ENCODE data around the gene PLGRKT. TPM values are rescaled to one million over a fixed set of nuclear protein-coding genes. Genes with fewer than 3 reads are reported as not detected.
"Not testable (repeated sequence)": the region's sequence is repeated elsewhere in the genome, so short reads cannot be mapped to it uniquely, and the experiment has no call there.

The PLGRKT gene
- polyA plus RNA-seq, 1 donor: 28.5 TPM

DNA sequence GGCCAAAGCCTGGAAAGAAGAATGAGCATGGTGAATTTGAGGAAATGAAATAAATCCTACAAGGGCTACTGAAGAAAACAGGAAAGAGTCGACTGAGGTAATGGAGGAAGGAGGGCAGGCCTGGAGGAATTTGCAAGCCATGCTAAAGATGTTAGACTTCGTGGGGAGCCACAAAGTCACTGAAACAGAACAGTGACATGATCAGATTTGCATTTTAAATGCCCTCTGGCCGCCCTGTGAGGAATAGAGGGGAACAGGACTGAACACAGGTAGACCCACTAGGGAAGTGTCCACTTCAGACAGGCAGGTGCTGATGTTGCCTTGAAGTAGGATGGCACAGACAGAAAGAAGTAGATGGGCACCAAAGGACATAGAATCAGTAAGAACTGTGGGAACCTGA lies 55.2 kb downstream of the PLGRKT start:
- no peak for DNase-seq (ENCODE audit: low read depth)

DNA sequence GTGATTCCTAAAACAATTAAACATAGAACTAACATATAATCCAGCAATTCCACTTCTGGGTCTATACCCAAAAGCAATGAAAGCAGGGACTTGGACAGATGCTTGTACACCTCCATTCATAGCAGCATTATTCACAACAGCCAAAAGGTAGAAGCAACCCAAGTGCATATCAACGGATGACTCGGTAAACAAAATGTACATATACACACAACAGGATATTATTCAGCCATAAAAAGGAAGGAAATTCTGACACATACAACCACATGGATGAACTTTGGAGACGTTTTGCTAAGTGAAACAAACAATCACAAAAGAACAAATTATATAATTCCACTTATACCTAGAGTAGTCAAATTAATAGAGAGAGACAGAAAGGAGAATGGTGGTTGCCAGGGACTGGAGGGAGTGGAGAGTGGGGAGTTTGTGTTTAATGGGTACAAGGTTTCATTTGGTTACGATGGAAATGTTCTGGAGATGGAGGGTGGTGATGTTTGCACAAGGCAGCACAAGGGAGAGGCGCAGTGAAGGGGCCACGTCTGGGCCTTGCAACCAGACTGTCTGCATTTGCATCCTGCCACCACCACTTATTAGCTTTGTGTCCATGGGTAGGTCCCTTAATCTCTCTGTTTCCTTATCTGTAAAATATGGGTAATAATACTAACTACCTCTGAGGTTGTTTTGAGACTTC lies 61.8 kb downstream of the PLGRKT start:
- no peak for DNase-seq (ENCODE audit: low read depth)

DNA sequence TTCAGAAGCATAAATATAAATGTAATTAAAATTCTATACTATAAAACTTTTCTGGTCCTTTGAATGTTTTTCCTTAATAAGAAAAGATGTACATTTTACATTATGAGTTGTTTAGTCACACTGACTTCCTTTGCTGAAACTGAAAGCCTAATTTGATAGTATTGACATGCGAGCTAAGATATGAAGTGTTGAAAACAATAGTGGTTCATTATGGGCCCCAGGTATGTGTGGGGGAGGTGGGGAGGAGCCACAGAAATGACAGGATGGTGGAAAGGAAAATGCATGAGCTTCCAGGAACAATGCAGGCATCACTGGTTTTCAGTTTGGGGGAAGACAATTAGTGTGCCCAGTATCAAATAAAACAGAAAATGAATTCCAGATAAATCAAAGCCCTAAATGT lies 62.6 kb downstream of the PLGRKT start:
- no peak for DNase-seq (ENCODE audit: low read depth)

DNA sequence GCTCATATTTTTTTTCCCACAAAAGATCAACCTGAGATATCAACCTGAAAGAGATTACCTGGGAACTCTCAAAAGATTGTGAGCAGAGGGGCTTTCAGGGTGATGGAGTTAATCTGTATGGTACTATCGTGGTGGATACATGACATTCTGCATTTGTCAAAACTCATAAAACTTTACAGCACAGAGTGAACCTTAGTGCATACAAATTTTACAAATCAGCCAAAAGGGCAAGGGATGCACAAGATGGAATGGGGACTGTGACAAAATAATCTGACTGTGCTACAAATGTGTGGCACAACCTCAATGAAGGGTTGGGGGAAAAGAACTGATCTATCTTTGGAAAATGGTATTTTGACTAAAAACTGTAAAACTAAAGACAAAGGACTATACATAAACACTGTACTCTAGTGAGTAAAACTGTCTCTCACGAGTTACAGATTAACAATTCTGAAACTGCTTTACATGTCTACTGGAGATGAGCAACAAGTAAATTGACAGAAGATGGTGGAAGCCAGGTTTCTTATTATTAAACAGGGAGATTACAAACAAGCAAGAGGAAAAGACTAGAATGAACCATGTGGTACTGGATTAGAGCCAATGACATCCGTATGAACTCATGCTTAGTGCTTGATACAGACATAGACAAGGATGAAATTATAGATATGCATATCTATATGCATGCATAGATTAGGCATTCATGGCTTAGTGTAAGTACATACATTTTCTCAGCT lies 73.3 kb downstream of the PLGRKT start:
- DNase-seq (ENCODE audit: low read depth): no peak

DNA sequence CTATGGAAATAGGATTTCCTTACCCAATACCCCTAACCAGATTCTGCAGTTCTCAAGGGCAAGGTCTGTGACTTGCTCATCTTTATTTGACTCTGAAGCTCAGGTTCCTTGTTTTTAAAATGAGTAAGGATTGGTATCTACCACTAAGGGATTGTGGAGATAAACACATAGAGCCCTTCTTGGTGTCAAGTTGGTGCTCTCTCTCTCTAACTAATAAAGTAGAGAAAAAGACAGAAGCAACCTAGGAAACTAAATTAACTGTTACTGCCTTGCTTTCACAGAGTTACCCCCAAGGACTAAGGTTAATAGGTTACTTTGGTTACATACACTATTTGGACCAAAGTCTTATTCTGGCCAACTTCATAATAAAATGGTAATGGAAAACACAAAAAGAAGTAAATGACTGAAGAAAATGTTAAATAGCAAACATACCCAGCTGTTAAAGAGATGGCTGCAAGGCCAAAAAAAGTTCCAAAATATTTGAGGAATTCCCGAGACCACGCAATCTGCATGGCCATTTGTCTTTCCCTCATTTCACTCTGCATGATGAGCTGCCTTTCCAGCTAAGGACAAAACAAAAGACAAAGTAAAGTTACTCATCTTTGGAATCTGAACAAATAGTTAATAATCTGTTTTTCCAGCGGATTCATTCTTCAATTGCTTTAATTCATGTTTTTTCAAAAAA lies 76.3 kb downstream of the PLGRKT start:
- DNase-seq (ENCODE audit: low read depth): peak; percentile 9

DNA sequence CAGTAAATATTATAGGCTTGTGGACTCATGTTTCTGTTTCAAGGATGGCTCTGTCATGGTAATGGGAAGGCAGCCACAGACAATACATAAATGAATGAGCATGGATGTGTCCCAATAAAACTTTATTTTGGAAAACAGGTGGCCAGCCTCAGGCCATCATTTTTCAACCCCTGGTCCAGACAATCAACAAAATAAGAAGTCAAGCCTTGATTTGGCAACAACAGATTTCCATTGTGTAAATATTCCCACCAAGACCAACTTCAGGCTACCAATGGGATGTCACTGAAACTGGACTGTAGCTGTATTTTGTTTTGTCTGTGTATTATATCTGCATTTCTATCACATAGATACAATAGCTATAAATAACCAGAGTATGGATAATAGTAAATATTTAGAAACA lies 77.4 kb downstream of the PLGRKT start:
- no peak for DNase-seq (ENCODE audit: low read depth)

DNA sequence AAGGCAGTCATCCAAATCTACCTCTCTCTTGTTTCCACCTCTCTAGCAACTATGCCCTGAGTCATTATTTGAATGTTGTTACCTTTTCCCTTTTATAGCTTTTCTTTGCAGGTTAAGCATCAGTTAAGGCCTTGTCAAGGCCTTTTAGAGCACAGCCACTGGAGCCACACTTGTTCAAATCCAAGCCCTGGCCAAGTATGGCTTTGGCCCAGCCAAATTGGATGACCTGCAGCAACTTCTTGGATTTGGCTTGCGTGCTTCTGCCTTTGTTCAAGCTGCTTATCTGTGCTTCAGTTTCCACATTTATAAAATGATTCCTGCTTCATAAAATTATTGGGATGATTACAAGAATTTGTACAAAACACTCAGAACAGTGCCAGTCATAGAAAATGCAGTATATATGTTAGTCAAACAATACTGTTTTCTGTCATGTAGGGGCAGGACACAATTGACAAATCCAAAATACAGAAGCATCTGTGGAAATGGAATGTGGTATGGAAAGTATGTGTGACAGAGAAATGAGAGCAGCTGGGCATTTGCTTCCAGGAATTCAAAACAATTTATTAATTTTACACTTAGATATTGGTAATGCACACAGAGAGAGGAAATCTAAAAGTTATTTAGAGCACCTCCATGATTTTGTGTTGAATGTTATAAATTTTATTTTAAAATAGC lies 80.2 kb downstream of the PLGRKT start:
- DNase-seq (ENCODE audit: low read depth): no peak

DNA sequence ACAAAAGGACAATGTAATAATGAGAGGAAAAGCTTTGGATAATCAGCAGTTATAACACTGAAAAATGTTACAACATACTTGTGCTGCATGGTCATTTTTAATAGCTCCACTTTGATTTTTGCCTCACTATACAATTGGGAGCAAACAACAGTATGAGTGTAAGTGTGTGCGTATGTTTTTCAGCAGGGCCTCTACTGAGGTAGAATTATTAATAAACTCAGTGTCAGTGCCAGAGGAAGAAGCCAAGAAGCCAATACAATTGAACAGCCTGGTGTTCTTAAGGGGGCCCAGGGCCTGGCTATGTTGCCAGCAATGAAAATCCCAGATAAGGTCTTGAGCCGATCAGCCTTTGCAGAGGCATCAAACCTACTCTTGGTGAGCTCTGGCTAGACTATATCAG lies 81.9 kb downstream of the PLGRKT start:
- no peak for DNase-seq (ENCODE audit: low read depth)

DNA sequence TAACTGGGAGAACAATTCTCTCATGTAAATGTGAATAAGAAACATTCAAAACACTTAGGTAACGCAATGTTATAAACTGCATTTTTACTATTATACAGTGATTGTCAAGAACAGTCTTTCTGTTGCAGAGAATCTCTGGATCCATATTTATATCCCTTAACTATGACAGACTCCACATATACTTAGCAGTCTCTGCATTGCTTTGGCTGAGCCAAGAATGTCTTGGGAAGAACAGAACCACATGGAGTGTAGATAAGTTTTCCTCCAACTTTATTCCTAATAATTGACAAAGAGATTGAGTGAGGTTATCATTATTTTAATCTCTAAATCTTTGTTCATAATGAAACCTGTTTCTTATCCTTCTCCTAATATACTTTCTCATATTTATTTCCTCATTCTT lies 82.5 kb downstream of the PLGRKT start:
- DNase-seq (ENCODE audit: low read depth): no peak

DNA sequence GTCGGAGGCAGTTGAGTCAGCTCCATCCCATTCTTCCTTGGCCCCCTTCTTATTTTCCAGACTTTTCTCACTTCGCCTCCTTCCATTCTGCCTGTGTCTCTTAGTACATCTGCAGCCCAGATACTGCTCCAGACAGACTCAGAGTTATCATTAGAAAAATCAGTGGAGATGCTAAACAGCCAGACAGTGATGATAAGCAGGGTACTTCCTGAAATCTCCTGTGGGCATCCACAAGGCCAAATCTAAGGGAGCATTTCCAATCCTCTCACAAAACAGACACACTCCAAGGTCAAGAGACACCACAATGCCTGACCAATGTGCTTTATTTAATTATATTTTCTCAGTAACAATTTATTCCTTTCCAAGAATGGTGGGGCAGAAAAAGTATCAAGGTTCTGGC lies 83.5 kb downstream of the PLGRKT start:
- DNase-seq (ENCODE audit: low read depth): no peak

DNA sequence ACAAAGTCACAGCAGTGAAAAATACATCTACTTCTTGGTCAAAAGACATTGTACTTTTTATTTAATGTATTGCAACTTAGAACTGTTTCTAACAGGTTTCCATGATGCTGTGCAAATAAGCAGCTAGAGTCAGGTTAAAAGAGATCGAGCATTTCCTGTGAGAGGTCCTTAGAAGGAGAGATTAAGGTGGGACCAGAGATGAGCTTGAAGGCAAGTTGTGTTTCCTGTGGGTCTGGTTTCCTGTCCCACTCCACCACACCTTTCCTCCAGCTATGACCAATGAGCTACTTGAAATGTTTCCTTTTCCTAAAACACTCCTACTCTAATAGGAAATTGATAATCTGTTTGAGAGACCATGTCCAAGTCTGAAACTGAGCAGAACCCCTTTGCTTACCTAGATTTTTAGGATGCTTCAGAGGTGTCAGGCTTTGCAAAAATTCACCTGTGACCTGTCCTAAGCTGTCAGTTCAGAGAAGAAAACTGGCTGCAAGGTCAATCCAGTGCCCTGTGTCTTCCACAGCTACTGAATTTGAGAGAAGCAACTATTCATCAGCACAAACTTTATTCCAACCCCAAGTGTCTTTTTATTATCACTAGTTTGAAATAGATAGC lies 85.0 kb downstream of the PLGRKT start:
- no peak for DNase-seq (ENCODE audit: low read depth)

DNA sequence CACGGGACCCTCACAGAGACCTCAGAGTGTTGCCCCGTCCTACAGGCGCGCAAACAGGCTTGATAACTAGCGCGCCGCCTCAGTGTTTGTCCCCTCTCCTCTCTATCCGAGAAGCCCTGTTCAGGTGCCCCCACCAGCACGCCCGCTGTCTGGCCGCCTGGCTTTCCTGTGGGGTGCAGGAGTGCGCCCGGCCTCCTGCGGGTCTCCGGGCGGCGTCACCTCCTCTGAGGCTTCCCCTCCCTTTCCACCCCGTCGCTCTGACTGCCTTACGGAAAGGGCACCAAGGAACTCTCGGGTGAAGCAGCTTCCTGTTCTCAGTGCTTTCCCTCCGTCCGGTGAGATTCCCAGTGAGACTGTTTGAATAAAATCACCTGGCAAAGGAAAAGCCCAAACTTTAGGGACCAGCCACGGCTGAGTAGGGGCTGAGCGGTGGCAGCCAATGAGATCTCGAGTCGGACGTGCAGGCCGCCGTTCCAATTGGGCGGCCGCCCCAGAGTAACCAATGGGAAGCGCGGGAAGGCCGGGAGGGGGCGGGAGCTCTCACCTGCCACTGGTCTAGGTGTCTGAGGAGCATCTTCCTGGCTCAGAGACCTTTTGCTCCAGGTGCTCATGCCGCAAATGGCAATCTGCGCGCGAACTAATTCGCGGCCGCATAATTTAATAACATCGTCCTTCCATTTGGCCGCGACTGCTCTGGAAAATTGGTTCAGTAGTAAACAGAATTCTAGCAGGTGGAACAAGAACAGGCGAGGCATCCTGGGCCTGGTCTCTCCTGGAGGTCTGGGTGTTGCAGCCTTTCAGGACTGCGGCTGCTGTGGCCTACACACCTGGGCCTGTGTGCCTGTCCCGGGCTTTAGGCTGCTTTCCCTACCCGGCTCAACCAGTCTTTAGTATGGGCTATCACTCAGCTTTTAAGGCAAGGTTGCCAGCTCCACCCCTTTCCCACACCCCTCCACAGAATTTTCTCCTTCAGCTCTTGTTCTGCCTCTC lies 98.4 kb downstream of the PLGRKT start, which contains the start of gene RLN1:
Gene RLN1 (minus strand): TSS at position 885 of the 990 bp plus-strand sequence. CDS start 130 bp downstream, at position 755.
- DNase-seq (ENCODE audit: low read depth): not testable (repeated sequence)

DNA sequence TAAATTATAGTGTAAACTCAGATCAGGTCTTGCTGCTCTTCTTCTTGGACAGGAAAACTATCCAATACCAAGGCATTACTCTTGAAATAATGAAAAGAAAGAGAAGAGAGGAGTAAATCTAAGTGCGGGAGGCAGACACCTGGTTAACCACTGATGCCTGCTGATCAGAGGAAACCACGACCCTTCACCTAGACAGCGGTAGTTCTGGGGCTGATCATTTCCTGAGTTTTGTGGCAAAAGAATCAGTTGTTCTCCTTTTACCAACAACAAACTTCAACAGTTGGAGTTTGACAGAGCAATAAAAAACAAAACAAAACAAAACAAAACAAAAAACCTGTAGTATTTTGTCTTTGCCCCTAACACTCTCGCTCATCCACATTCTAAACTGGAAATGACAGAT lies 101.0 kb downstream of the PLGRKT start:
- no peak for DNase-seq (ENCODE audit: low read depth)

DNA sequence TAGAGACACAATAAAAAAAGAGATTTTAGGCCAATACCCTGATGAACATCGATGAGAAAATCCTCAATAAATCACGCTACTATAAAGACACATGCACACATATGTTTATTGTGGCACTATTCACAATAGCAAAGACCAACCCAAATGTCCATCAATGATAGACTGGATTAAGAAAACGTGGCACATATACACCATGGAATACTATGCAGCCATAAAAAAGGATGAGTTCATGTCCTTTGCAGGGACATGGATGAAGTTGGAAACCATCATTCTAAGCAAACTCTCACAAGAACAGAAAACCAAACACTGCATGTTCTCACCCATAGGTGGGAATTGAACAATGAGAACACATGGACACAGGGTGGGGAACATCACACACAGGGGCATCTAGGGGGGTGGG lies 106.4 kb downstream of the PLGRKT start:
- DNase-seq (ENCODE audit: low read depth): not testable (repeated sequence)

DNA sequence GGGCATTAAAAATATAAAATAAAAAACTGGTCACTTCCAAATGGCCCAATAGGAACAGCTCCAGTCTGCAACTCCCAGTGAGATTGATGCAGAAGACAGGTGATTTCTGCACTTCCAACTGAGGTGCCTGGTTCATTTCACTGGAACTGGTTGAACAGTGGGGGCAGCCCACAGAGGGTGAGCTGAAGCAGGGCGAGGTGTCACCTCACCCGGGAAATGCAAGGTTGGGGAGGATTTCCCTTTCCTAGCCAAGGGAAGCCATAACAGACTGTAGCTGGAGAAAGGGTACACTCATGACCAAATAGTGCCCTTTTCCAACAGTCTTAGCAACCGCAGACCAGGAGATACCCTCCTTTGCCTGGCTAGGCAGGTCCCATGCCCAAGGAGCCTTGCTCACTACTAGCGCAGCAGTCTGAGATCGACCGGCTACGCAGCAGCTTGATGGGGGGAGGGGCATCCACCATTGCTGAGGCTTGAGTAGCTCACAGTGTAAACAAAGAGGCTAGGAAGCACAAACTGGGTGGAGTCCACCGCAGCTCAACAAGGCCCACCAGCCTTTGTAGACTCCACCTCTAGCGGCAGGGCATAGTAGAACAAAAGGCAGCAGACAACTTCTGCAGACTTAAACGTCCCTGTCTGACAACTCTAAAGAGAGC lies 110.7 kb downstream of the PLGRKT start:
- DNase-seq (ENCODE audit: low read depth): no peak

DNA sequence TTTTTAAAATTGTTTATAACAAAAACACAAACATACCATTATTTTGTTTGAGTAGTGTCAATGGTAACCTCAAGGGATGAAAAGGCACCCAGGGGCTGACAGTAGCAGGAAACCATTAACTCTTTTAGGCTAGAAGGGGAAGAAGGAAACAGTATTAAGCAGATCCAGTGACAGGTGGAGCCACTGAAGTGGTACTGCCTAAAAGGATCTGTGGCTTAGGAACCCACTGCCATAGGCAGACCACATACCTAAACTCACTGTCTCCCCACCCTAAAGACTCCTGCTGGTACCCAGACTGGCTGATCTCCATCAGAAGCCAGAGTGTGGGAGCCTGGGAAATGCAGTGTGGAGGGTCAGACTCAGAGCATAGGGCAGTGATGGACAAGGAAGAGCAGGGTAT lies 111.5 kb downstream of the PLGRKT start:
- DNase-seq (ENCODE audit: low read depth): no peak

DNA sequence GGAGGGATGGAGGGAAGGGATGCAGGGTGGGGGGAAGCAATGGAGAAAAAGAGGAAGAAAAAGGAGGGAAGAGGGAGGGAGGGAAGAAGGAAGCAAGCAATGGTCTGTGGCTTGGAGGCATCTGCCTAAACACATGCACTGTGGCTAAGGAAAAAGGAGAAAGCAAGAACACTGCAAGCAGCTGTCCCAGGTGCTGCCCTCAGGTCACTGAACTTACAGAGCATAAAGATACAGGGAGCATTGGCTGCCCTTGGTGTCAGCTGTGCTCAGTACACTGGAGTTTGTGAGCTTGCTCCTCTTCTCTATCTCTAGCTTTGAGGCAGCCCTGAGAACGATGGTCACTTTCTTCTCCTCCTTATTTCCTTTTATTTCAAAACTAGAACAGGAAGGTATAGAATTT lies 116.1 kb downstream of the PLGRKT start:
- DNase-seq (ENCODE audit: low read depth): not testable (repeated sequence)

DNA sequence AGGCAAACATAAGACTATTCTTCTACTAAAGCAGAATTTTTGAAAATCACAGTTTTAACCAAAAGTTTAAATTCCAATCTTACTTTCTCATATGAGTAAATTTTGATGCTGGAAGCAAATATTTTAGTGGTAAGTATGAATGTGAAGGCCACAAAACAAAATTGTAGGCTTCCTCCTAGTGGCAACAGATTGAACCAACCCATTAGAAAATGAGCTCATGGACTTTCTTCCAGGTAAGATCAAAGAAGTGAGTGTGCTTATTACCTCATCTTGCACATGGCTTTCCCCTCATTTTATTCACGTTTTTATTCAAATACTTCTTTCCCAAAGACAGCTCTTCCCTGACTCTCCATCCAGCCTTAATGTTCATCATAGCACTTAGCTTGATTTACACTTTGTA lies 116.7 kb downstream of the PLGRKT start:
- DNase-seq (ENCODE audit: low read depth): no peak

DNA sequence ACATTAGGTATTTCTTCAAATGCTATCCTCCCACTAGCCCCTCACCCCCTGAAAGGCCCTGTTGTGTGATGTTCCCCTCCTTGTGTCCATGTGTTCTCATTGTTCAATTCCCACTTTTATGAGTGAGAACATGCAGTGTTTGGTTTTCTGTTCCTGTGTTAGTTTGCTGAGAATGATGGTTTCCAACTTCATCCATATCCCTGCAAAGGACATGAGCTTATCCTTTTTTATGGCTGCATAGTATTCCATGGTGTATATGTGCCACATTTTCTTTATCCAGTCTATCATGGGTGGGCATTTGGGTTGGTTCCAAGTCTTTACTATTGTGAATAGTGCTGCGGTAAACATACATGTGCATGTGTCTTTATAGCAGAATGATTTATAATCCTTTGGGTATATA lies 121.3 kb downstream of the PLGRKT start:
- not testable (repeated sequence) for DNase-seq (ENCODE audit: low read depth)
